Heart right ventricle (tissue), 16 donors: ENCODE measurements around the gene FHIT. TPM values are rescaled to one million over a fixed set of nuclear protein-coding genes. Genes with fewer than 3 reads are reported as not detected.

Source experiments
- ATAC-seq, 8 donors: fragments of 200-7000 bp; cut with Tn5 transposase; one replicate each; pipeline ENCODE4 v1.9.1; 2020; ENCODE audit warnings: mild to moderate bottlenecking in 8 of 8, moderate library complexity in 8 of 8, moderate number of reproducible peaks in 1 of 8
- DNase-seq, 2 donors: peaks; one replicate each; pipeline ENCODE4 v3.0.0-alpha.2; 2020
- H3K27ac ChIP-seq, 10 donors: fragments of 200-600 bp; sonication (generic) in 2 of 10; one replicate each; pipeline versions ENCODE4 v1.5.0 to v1.8.0; 2020 to 2022; ENCODE audit warnings: mild to moderate bottlenecking in 3 of 10
- H3K27me3 ChIP-seq, 7 donors: fragments of 200-600 bp; one replicate each; pipeline ENCODE4 v1.8.0; 2021 to 2022; ENCODE audit warnings: mild to moderate bottlenecking in 2 of 7
- H3K36me3 ChIP-seq, 9 donors: fragments of 200-600 bp; sonication (generic) in 1 of 9; one replicate each; pipeline versions ENCODE4 v1.5.0 to v1.8.0; 2020 to 2022; ENCODE audit warnings: mild to moderate bottlenecking in 2 of 9
- H3K4me1 ChIP-seq, 9 donors: fragments of 200-600 bp; sonication (generic) in 1 of 9; one replicate each; pipeline versions ENCODE4 v1.5.0 to v1.8.0; 2020 to 2022; ENCODE audit warnings: mild to moderate bottlenecking in 4 of 9
- H3K4me3 ChIP-seq, 10 donors: fragments of 200-600 bp; sonication (generic) in 2 of 10; one replicate each; pipeline versions ENCODE4 v1.5.0 to v1.8.0; 2020 to 2022; ENCODE audit warnings: mild to moderate bottlenecking in 7 of 10, moderate library complexity in 2 of 10
- H3K9me3 ChIP-seq, 11 donors: fragments of 200-600 bp in 10 of 11; sonication (generic) in 2 of 11; one replicate each; pipeline versions ENCODE4 v1.5.0 to v1.8.0; 2013 to 2022; ENCODE audit warnings: mild to moderate bottlenecking in 2 of 11, control low read depth in 1 of 11, moderate library complexity in 1 of 11
- CTCF ChIP-seq, 9 donors: fragments of 200-600 bp; sonication (generic) in 2 of 9; IDR thresholded peaks; one replicate each; pipeline versions ENCODE4 v1.5.0 to v1.8.0; 2021 to 2022; ENCODE audit warnings: antibody characterized with exemption in 9 of 9, mild to moderate bottlenecking in 5 of 9, moderate library complexity in 1 of 9
- WGBS, 2 donors: extraction: QIAGEN DNeasy Blood & Tissue Kit; methylation state at CpG; one replicate each; pipeline ENCODE4 v1.1.7; 2013; ENCODE audit warnings: inconsistent platforms in 1 of 2; 5-methylcytosine and 5-hydroxymethylcytosine counted together
- intact Hi-C, 10 donors: fragments of 100-400 bp; cut with DNase I; formaldehyde crosslinking; loops; one replicate each; pipeline versions ENCODE4 v1.11.1 to v1.14.2; 2022
- polyA plus RNA-seq, 2 donors: library from polyadenylated mRNA; stranded (reverse); fragments of 200-250 nt; gene quantifications; one replicate each; pipeline ENCODE4 v1.2.3, GENCODE V29; 2013
- total RNA-seq, 10 donors: library from RNA; stranded (reverse); fragmentation: NEBNext Ultra II Directional in 3 of 10; extraction: Animal tissue kit (Norgen Biotek cat#: 25700) in 3 of 10; gene quantifications; one replicate each; pipeline versions ENCODE4 v1.2.1 to v1.2.4, GENCODE V29; 2021 to 2023
- donor health status: Arrhythmogenic right ventricular cardiomyopathy.
- donor health status: ischemic (EF 13 %, LVEDD 7.1; RV severe dilation, severe dysfunction).
- donor health status: healthy with polysubstance abuse.
- donor health status: DM: no; HTN: yes; CAD: no.
- donor health status: DM: no; HTN: no; CAD: no.
- donor health status: ischemic (EF 25% LVEDD 6.9; RV normal size, moderate dysfunction).
- donor health status: ischemic (EF 25% LVEDD 5.7; RV mildly dilated, moderate dysfunction).
- donor health status: healthy.
- donor health status: DM: yes; HTN: yes; CAD: no.
- donor health status: Ischemic cardiomyopathy.
- donor health status: ischemic (EF 35%, LVEDD 5.7; RV mildly dilated, moderate dysfunction).
- donor health status: nonischemic (EF 11% LVEDD 7.7; RV severe dilation, severe dysfunction).
- donor health status: DM: yes; HTN: yes; CAD: no.
- donor health status: PGD.
- donor health status: ischemic (EF 29% LVEDD 5.4; RV normal size, mild dysfunction).
- donor health status: nonischemic (EF 23%, LVEDD 6.1; RV moderate dilation, normal function).

FHIT gene
- total and polyA plus RNA-seq, 12 donors: 4.7 to 25.5 (median 18.3) TPM

- TF ChIP-seq CTCF (IDR thresholded peaks at IDR 0.05): no peak
- Histone ChIP-seq H3K4me3 (no peak overlapping the region), H3K9me3 (peaks cover 0 to 4% (median 0%) of the 10 kb centered on the region in 11 donors), H3K4me1 (no peaks in the 10 kb centered on the region), H3K27me3 (no peaks in the 10 kb centered on the region), H3K27ac (peak overlapping the region in 1 of 10 donors; percentile 17), H3K36me3 (no peaks in the 10 kb centered on the region)
- intact Hi-C loops: no loop called here
- WGBS, 2 donors: 80 to 86% methylated on average over 2 of the region's 2 CpGs
- ATAC-seq (no peak), DNase-seq (no peak)
Measured at GRCh38 chr3:60652829-60653228, 598.4 kb downstream of the FHIT start.

- no peak overlapping the region for H3K4me3 ChIP-seq
- H3K27me3 ChIP-seq: no peaks in the 10 kb centered on the region
- intact Hi-C loops: no loop called here
- H3K36me3 ChIP-seq: no peaks in the 10 kb centered on the region
- WGBS, 2 donors: 65 to 72% methylated on average over 3 of the region's 3 CpGs
- H3K4me1 ChIP-seq: no peaks in the 10 kb centered on the region
- H3K27ac ChIP-seq: no peak overlapping the region
- DNase-seq (no peak), ATAC-seq (no peak)
- H3K9me3 ChIP-seq: no peaks in the 10 kb centered on the region
- TF ChIP-seq CTCF (IDR thresholded peaks at IDR 0.05): no peak
Measured at GRCh38 chr3:60651799-60652198, 599.5 kb downstream of the FHIT start.

GRCh38 chr3:60650171-60650570 is 601.1 kb downstream of the FHIT start:
- WGBS, 2 donors: 88 to 91% methylated on average over 2 of the region's 2 CpGs
- TF ChIP-seq CTCF (IDR thresholded peaks at IDR 0.05): no peak
- intact Hi-C loops: no loop called here

GRCh38 chr3:60645801-60646200 is 605.5 kb downstream of the FHIT start:
- H3K4me3 ChIP-seq: no peak overlapping the region
- intact Hi-C loops: no loop called here
- no peaks in the 10 kb centered on the region for H3K27me3 ChIP-seq
- ATAC-seq (no peak), DNase-seq (no peak)
- no peaks in the 10 kb centered on the region for H3K9me3 ChIP-seq
- no peak overlapping the region for H3K27ac ChIP-seq
- no peaks in the 10 kb centered on the region for H3K36me3 ChIP-seq
- 64 to 81% methylated on average over 2 of the region's 2 CpGs for WGBS, 2 donors
- no peak for TF ChIP-seq CTCF (IDR thresholded peaks at IDR 0.05)
- peaks cover 0 to 5% (median 0%) of the 10 kb centered on the region in 9 donors for H3K4me1 ChIP-seq

More at GRCh38 chr3:60650171-60650570, 601.1 kb downstream of the FHIT start:
- ATAC-seq: no peak
- Histone ChIP-seq H3K27ac (no peak overlapping the region), H3K9me3 (no peaks in the 10 kb centered on the region), H3K4me1 (peaks cover 0 to 5% (median 0%) of the 10 kb centered on the region in 9 donors), H3K36me3 (no peaks in the 10 kb centered on the region), H3K4me3 (no peak overlapping the region), H3K27me3 (no peaks in the 10 kb centered on the region)
- no peak for DNase-seq
